ENCODE data around the gene VGLL4. TPM values are rescaled to one million over a fixed set of nuclear protein-coding genes. Genes with fewer than 3 reads are reported as not detected.

The VGLL4 gene
- total RNA-seq, 2 donors from 2014 or later: 57.7 to 63.7 TPM

GRCh38 chr3:11680509-11680908 lies 36.8 kb upstream of the VGLL4 start:
- no peak overlapping the region for H3K4me3 ChIP-seq
- no peak overlapping the region for H3K9ac ChIP-seq (ENCODE audit: low read depth in 2 of 2, low read length in 2 of 2)
- no peak for DNase-seq
- H3K4me1 ChIP-seq: no peaks in the 10 kb centered on the region
- no peaks in the 10 kb centered on the region for H3K27me3 ChIP-seq
- TF ChIP-seq, protein P1, sequence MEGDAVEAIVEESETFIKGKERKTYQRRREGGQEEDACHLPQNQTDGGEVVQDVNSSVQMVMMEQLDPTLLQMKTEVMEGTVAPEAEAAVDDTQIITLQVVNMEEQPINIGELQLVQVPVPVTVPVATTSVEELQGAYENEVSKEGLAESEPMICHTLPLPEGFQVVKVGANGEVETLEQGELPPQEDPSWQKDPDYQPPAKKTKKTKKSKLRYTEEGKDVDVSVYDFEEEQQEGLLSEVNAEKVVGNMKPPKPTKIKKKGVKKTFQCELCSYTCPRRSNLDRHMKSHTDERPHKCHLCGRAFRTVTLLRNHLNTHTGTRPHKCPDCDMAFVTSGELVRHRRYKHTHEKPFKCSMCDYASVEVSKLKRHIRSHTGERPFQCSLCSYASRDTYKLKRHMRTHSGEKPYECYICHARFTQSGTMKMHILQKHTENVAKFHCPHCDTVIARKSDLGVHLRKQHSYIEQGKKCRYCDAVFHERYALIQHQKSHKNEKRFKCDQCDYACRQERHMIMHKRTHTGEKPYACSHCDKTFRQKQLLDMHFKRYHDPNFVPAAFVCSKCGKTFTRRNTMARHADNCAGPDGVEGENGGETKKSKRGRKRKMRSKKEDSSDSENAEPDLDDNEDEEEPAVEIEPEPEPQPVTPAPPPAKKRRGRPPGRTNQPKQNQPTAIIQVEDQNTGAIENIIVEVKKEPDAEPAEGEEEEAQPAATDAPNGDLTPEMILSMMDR (IDR thresholded peaks at IDR 0.05): no peak
- no peak overlapping the region for H3K27ac ChIP-seq
- intact Hi-C loops (cut with DNase I): no loop called here
- no peaks in the 10 kb centered on the region for H3K9me3 ChIP-seq
- H3K36me3 ChIP-seq: no peaks in the 10 kb centered on the region

DNA sequence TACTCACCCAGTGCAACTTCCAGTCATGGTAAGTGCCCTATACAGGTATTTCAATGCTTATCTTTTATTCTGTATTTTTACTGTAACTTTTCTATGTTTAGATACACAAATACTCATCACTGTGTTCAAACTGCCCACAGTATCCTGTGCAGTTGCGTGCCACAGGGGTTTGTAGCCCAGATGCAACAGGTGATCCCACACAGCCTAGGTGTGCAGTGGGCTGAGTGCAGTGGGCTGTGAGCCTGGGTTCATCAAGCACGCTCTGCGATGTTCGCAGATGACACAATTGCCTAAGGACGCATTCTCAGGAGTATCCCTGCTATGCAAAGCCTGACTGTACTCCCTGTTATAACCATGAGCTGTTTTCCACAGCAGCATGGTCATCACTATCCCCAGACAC lies 36.2 kb upstream of the VGLL4 start:
- TF ChIP-seq, protein P1 (IDR thresholded peaks at IDR 0.05): no peak
- Histone ChIP-seq H3K4me1 (no peaks in the 10 kb centered on the region), H3K9me3 (no peaks in the 10 kb centered on the region), H3K9ac (ENCODE audit: low read depth in 2 of 2, low read length in 2 of 2) (no peak overlapping the region), H3K36me3 (no peaks in the 10 kb centered on the region), H3K4me3 (no peak overlapping the region), H3K27me3 (no peaks in the 10 kb centered on the region), H3K27ac (no peak overlapping the region)
- DNase-seq: no peak
- intact Hi-C loops (cut with DNase I): no loop called here

DNA sequence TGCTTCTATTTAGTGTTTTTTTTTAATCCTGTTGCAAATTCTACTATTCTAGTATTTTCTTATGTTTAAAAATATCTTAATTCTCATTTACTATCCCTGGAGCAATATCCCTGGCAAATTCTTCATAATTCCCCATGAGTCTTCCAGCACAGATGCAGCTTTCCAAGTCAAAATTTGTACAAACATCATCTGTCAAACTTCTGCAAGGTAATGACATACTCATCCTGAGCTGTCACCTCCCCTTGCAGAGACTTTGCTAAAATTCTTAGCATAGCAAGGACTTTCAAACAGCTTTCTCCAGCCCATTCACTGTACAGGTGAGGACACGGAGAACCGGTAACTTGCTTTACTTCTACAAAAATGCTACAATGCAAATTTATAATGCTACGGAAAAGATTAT lies 28.6 kb upstream of the VGLL4 start:
- intact Hi-C loops (cut with DNase I): no loop called here
- no peak overlapping the region for H3K27ac ChIP-seq
- H3K9me3 ChIP-seq: no peaks in the 10 kb centered on the region
- DNase-seq: no peak
- H3K9ac ChIP-seq (ENCODE audit: low read depth in 2 of 2, low read length in 2 of 2): no peak overlapping the region
- H3K36me3 ChIP-seq: no peaks in the 10 kb centered on the region
- H3K4me3 ChIP-seq: no peak overlapping the region
- H3K4me1 ChIP-seq: peaks cover 6% of the 10 kb centered on the region
- TF ChIP-seq, protein P1 (IDR thresholded peaks at IDR 0.05): no peak
- H3K27me3 ChIP-seq: no peaks in the 10 kb centered on the region

GRCh38 chr3:11671648-11672100 lies 28.0 kb upstream of the VGLL4 start:
- Histone ChIP-seq H3K4me1 (peaks cover 6% of the 10 kb centered on the region), H3K27ac (no peak overlapping the region)

GRCh38 chr3:11668243-11669235 lies 24.8 kb upstream of the VGLL4 start:
- Histone ChIP-seq H3K36me3 (no peaks in the 10 kb centered on the region), H3K4me3 (no peak overlapping the region), H3K27ac (no peak overlapping the region), H3K4me1 (peaks cover 6% of the 10 kb centered on the region), H3K9me3 (no peaks in the 10 kb centered on the region), H3K9ac (ENCODE audit: low read depth in 2 of 2, low read length in 2 of 2) (no peak overlapping the region), H3K27me3 (no peaks in the 10 kb centered on the region)
- no peak for DNase-seq
- TF ChIP-seq, protein P1 (IDR thresholded peaks at IDR 0.05): no peak
- intact Hi-C loops (cut with DNase I): loop anchor here (10.0 kb wide), 1 partner anchor 46 kb away; no protein-coding TSS in a partner anchor

More at GRCh38 chr3:11671648-11672100, 28.0 kb upstream of the VGLL4 start:
- Histone ChIP-seq H3K27me3 (no peaks in the 10 kb centered on the region), H3K9ac (ENCODE audit: low read depth in 2 of 2, low read length in 2 of 2) (no peak overlapping the region), H3K36me3 (no peaks in the 10 kb centered on the region), H3K4me3 (no peak overlapping the region), H3K9me3 (no peaks in the 10 kb centered on the region)
- intact Hi-C loops (cut with DNase I): no loop called here
- TF ChIP-seq, protein P1 (IDR thresholded peaks at IDR 0.05): no peak
- DNase-seq: peak; percentile 33
